Ishikawa (cell line): ENCODE measurements around the gene RAET1L.

Source experiments
- EGR1 ChIP-seq: IDR thresholded peaks from 2 replicates; pipeline ENCODE4 v1.6.1; 2012
- FOXM1 ChIP-seq: IDR thresholded peaks from 2 replicates; pipeline ENCODE4 v1.6.1; 2012; ENCODE audit warnings: low read depth, borderline replicate concordance
- MAX ChIP-seq: IDR thresholded peaks from 2 replicates; pipeline ENCODE4 v1.6.1; 2012
- RAD21 ChIP-seq: IDR thresholded peaks from 2 replicates; pipeline ENCODE4 v1.6.1; 2012; ENCODE audit warnings: low read depth
- TAF1 ChIP-seq: IDR thresholded peaks from 2 replicates; pipeline ENCODE4 v1.6.1; 2012; ENCODE audit warnings: low read depth, mild to moderate bottlenecking

GRCh38 chr6:150004783-150005717 lies 20.3 kb downstream of the RAET1L start:
- TF ChIP-seq EGR1 (peak; percentile 15; the same call in 1 of the 2 replicates), TAF1 (peak; percentile 63), FOXM1 (no peak), RAD21 (no peak), MAX (peak; percentile 54)
